Activated CD4-positive, alpha-beta T cell treated with anti-CD3 and anti-CD28 coated beads, Interleukin-2, amount 10 ng/mL, durations not matched to agents 7 days and 5 days (primary cell): ENCODE measurements around the gene SLC37A3. TPM values are rescaled to one million over a fixed set of nuclear protein-coding genes. Genes with fewer than 3 reads are reported as not detected.

Experiments used
- CTCF ChIA-PET: fragments of 350-600 bp; sonication (Branson Sonifier 250); formaldehyde crosslinking; loops from one replicate; lab custom pipeline; 2021; ENCODE audit warnings: antibody characterized with exemption; lab: Charles Lee
- POLR2A ChIA-PET: fragments of 350-600 bp; sonication (Branson Sonifier 250); formaldehyde crosslinking; loops from one replicate; lab custom pipeline; 2021; ENCODE audit warnings: antibody characterized with exemption; lab: Charles Lee
- DNase-seq: peaks from one replicate; pipeline ENCODE4 v3.0.0-alpha.2; 2020
- H3K27ac Mint-ChIP-seq: one replicate; pipeline ENCODE4 v1.8.0; 2021; ENCODE audit warnings: mild to moderate bottlenecking, moderate library complexity, mixed read lengths
- H3K27me3 Mint-ChIP-seq: one replicate; pipeline ENCODE4 v1.8.0; 2021; ENCODE audit warnings: mixed read lengths
- H3K36me3 Mint-ChIP-seq: one replicate; pipeline ENCODE4 v1.8.0; 2021; ENCODE audit warnings: low read depth, mixed read lengths
- H3K4me1 Mint-ChIP-seq: one replicate; pipeline ENCODE4 v1.8.0; 2021; ENCODE audit warnings: mixed read lengths
- H3K4me3 Mint-ChIP-seq: one replicate; pipeline ENCODE4 v1.8.0; 2021; ENCODE audit warnings: mild to moderate bottlenecking, moderate library complexity, mixed read lengths
- H3K9me3 Mint-ChIP-seq: one replicate; pipeline ENCODE4 v1.8.0; 2021; ENCODE audit warnings: mixed read lengths
- total RNA-seq, 2 experiments: library from RNA; stranded (reverse); gene quantifications; one replicate each; pipeline ENCODE4 v1.2.3, GENCODE V29; 2021

The SLC37A3 gene
- total RNA-seq, 2 experiments from 2014 or later: 24.9 to 28.5 TPM

- Mint-ChIP-seq H3K27ac (no peak overlapping the region), H3K36me3 (no peaks in the 10 kb centered on the region), H3K4me3 (no peak overlapping the region), H3K27me3 (no peaks in the 10 kb centered on the region), H3K9me3 (no peaks in the 10 kb centered on the region), H3K4me1 (peaks cover 5% of the 10 kb centered on the region)
- DNase-seq: no peak
- ChIA-PET POLR2A (no interaction called here), CTCF (interaction anchor here (1.3 kb wide), 1 partner anchor 31 kb away, joined by 3 read pairs; no protein-coding TSS in a partner anchor)
These were observed 103.0 kb downstream of the SLC37A3 start for GRCh38 chr7:140295224-140295738.

- no peaks in the 10 kb centered on the region for H3K36me3 Mint-ChIP-seq
- no peaks in the 10 kb centered on the region for H3K27me3 Mint-ChIP-seq
- ChIA-PET POLR2A (no interaction called here), CTCF (interaction anchor here (1.3 to 1.8 kb wide), 2 partner anchors 13 to 30 kb away, joined by 3 to 4 read pairs; no protein-coding TSS in a partner anchor)
- no peaks in the 10 kb centered on the region for H3K9me3 Mint-ChIP-seq
- no peak overlapping the region for H3K27ac Mint-ChIP-seq
- no peak overlapping the region for H3K4me3 Mint-ChIP-seq
- DNase-seq: no peak
- H3K4me1 Mint-ChIP-seq: peaks cover 5% of the 10 kb centered on the region
These were observed 103.9 kb downstream of the SLC37A3 start for GRCh38 chr7:140294454-140294853.

GRCh38 chr7:140292438-140292837 lies 105.9 kb downstream of the SLC37A3 start:
- Mint-ChIP-seq H3K4me3 (no peak overlapping the region), H3K4me1 (peaks cover 2% of the 10 kb centered on the region), H3K36me3 (no peaks in the 10 kb centered on the region), H3K9me3 (no peaks in the 10 kb centered on the region), H3K27me3 (no peaks in the 10 kb centered on the region), H3K27ac (no peak overlapping the region)
- ChIA-PET CTCF (interaction anchor here (0.7 kb wide), 1 partner anchor 295 kb away, joined by 3 read pairs; no protein-coding TSS in a partner anchor), POLR2A (no interaction called here)
- no peak for DNase-seq

- Mint-ChIP-seq H3K9me3 (no peaks in the 10 kb centered on the region), H3K27me3 (no peaks in the 10 kb centered on the region), H3K27ac (no peak overlapping the region), H3K4me1 (no peaks in the 10 kb centered on the region), H3K36me3 (no peaks in the 10 kb centered on the region), H3K4me3 (no peak overlapping the region)
- DNase-seq: no peak
- CTCF ChIA-PET: interaction anchor here (0.8 kb wide), 1 partner anchor 14 kb away, joined by 5 read pairs; no protein-coding TSS in a partner anchor
- POLR2A ChIA-PET: no interaction called here
These were observed 108.5 kb downstream of the SLC37A3 start for GRCh38 chr7:140289804-140290203.

GRCh38 chr7:140287988-140288387 lies 110.3 kb downstream of the SLC37A3 start:
- H3K27me3 Mint-ChIP-seq: no peaks in the 10 kb centered on the region
- no peaks in the 10 kb centered on the region for H3K4me1 Mint-ChIP-seq
- DNase-seq: no peak
- ChIA-PET POLR2A (no interaction called here), CTCF (no interaction called here)
- no peak overlapping the region for H3K27ac Mint-ChIP-seq
- no peaks in the 10 kb centered on the region for H3K36me3 Mint-ChIP-seq
- H3K4me3 Mint-ChIP-seq: no peak overlapping the region
- peaks cover 3% of the 10 kb centered on the region for H3K9me3 Mint-ChIP-seq

- Mint-ChIP-seq H3K36me3 (no peaks in the 10 kb centered on the region), H3K27ac (no peak overlapping the region), H3K4me1 (no peaks in the 10 kb centered on the region), H3K4me3 (no peak overlapping the region), H3K9me3 (peaks cover 3% of the 10 kb centered on the region), H3K27me3 (no peaks in the 10 kb centered on the region)
- POLR2A ChIA-PET: no interaction called here
- CTCF ChIA-PET: no interaction called here
- no peak for DNase-seq
These were observed 112.4 kb downstream of the SLC37A3 start for GRCh38 chr7:140285938-140286337.

- H3K27ac Mint-ChIP-seq: no peak overlapping the region
- H3K4me3 Mint-ChIP-seq: no peak overlapping the region
- no peaks in the 10 kb centered on the region for H3K4me1 Mint-ChIP-seq
- DNase-seq: no peak
- ChIA-PET POLR2A (no interaction called here), CTCF (no interaction called here)
- no peaks in the 10 kb centered on the region for H3K36me3 Mint-ChIP-seq
- H3K9me3 Mint-ChIP-seq: peaks cover 3% of the 10 kb centered on the region
- H3K27me3 Mint-ChIP-seq: no peaks in the 10 kb centered on the region
These were observed 114.3 kb downstream of the SLC37A3 start for GRCh38 chr7:140284062-140284461.

Other genes starting within 250 kb of the SLC37A3 start
- 10 to 100 TPM; 12.5 to 13.5 TPM for gene KDM7A, start 221.5 kb downstream of the SLC37A3 start, total RNA-seq
- 1 to 10 TPM; 6.9 to 7.2 TPM for gene RAB19, start 5.5 kb upstream of the SLC37A3 start, total RNA-seq
- 10 to 100 TPM; 84.5 to 86.9 TPM for gene MKRN1, start 81.0 kb upstream of the SLC37A3 start, total RNA-seq
- gene DENND2A, start 242.3 kb upstream of the SLC37A3 start, total RNA-seq: not detected